T-helper 17 cell (primary cell): Measurements from ENCODE around the gene ADAMTSL1. TPM values are rescaled to one million over a fixed set of nuclear protein-coding genes. Genes with fewer than 3 reads are reported as not detected.

ENCODE experiments used
- ATAC-seq: fragments of 150-1000 bp; cut with Tn5 transposase; 2 replicates; pipeline ENCODE4 v1.10.0; 2021; ENCODE audit warnings: mild to moderate bottlenecking, moderate library complexity
- DNase-seq, 3 donors: peaks; one replicate each; pipeline versions ENCODE4 v3.0.0 to v3.0.0-alpha.2; 2020 to 2021
- H3K9me3 ChIP-seq: one replicate; pipeline ENCODE4 v1.7.0; 2013; ENCODE audit warnings: low read length, mild to moderate bottlenecking; ENCODE audit not compliant: control insufficient read depth, poor library complexity, severe bottlenecking
- H3K27ac Mint-ChIP-seq: one replicate; pipeline ENCODE4 v1.8.0; 2022; ENCODE audit warnings: mild to moderate bottlenecking, moderate library complexity, mixed read lengths
- H3K27me3 Mint-ChIP-seq: one replicate; pipeline ENCODE4 v1.8.0; 2022; ENCODE audit warnings: mixed read lengths
- H3K36me3 Mint-ChIP-seq: one replicate; pipeline ENCODE4 v1.8.0; 2022; ENCODE audit warnings: low read depth, mixed read lengths
- H3K4me1 Mint-ChIP-seq: one replicate; pipeline ENCODE4 v1.8.0; 2022; ENCODE audit warnings: mild to moderate bottlenecking, mixed read lengths
- H3K4me3 Mint-ChIP-seq: one replicate; pipeline ENCODE4 v1.8.0; 2022; ENCODE audit warnings: mild to moderate bottlenecking, moderate library complexity, mixed read lengths
- total RNA-seq, 4 donors: library from RNA in 2 of 4; stranded (reverse) in 2 of 4; gene quantifications; one replicate each; pipeline ENCODE4 v1.2.3 and lab custom pipeline; 2022 to 2026

Gene ADAMTSL1
- total RNA-seq, 2 donors from 2014 or later = not detected

DNA sequence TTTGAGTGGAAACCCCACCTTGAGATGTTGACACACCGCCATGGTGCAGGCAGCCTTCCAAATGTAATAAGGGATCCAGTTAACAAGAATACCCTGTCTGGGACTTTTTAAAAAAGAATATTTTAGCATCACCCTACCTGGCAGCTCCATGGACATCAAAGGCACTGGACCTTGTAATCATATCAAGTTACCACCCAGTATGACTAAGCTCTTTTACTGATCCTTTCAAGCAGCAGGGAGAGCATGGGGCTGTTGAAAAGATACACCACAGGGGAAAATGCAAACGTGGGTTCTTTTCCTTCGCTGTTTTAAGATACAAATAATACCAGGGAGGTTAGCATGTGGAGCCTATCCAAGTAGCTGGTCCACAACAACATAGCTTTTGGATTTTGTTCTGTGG is 347.8 kb downstream of the ADAMTSL1 start:
- DNase-seq (no peak), ATAC-seq (no peak)
- H3K9me3 ChIP-seq = no peaks in the 10 kb centered on the region
- H3K4me3 Mint-ChIP-seq = no peak overlapping the region
- H3K4me1 Mint-ChIP-seq = peaks cover 6% of the 10 kb centered on the region
- no peak overlapping the region for H3K27ac Mint-ChIP-seq
- H3K36me3 Mint-ChIP-seq = no peaks in the 10 kb centered on the region
- H3K27me3 Mint-ChIP-seq = peaks cover 12% of the 10 kb centered on the region

DNA sequence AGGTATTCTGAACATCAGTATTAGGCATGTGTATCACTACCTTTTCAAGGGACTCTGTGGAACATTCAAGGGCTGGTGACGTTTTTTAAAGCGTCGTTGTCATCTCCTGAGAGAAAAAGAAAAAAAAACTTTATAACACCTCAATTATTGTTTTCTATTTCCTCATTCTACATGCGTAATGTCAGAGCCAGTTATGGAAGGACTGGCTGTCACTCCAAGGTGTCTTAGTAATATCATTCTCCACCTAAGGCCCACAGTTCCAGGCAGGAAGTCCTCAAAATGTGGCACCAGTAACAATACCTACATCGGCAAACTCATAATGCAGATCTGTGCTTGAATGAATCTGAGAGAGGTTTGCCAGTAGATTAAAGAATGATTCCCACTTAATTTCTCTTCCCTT is 348.9 kb downstream of the ADAMTSL1 start:
- Mint-ChIP-seq H3K27ac (no peak overlapping the region), H3K4me3 (no peak overlapping the region)
- no peak for ATAC-seq

DNA sequence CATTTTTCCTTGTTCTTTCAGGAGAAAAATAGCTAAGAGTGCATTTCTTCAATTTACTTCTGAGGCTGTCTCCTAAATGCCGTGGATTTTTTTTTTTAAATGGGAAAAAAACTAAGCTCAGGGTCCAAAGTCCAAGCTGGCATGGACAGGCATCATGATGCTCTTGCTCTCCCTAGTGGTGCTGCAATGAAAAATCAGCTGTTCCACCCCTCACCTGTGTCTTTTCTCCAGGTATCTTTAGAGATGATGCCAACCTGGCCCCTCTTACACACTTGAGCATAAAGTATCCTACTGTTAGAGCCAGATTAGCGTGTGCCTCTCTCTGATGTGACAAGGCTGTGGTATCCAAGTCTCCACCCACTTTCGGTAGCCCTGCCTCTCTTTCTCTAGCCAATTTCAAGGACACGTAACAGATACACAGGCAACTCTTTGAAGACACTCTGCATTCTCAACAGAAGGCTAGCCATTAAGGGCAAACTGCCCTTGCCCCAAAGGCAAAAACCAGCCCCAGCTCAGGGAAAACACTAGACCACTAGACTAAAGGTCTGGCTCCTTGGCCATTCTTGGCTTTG is 350.2 kb downstream of the ADAMTSL1 start:
- DNase-seq (no peak), ATAC-seq (no peak)
- Mint-ChIP-seq H3K36me3 (no peaks in the 10 kb centered on the region), H3K27ac (no peak overlapping the region), H3K27me3 (peaks cover 12% of the 10 kb centered on the region), H3K4me1 (peaks cover 6% of the 10 kb centered on the region), H3K4me3 (no peak overlapping the region)
- H3K9me3 ChIP-seq = no peaks in the 10 kb centered on the region

More for the DNA sequence above, 348.9 kb downstream of the ADAMTSL1 start:
- peaks cover 12% of the 10 kb centered on the region for H3K27me3 Mint-ChIP-seq
- H3K9me3 ChIP-seq = no peaks in the 10 kb centered on the region
- H3K36me3 Mint-ChIP-seq = no peaks in the 10 kb centered on the region
- peaks cover 6% of the 10 kb centered on the region for H3K4me1 Mint-ChIP-seq
- no peak for DNase-seq

DNA sequence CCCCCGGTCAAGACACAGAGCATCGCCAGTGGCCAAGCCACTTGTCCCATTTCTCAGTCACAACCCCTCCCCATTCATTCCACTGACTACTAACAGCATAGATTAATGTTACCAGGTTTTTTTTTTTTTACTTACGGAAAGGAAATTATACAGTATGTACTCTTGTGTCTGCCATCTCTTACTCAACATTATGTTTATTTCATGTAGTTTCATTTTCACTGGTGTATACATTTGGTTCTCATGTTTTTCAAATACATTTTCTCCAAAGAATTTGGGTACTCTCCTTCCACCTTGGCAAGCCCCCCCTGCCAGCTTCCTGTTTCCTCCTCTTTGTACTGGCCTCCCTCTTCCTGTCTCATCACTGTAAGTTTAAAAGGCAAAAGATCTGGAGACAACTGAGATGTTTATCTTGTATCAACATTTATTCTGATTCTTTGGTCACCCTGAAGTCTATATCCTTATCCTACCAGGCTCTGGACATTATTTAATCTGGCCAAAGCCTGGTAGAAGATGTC is 351.8 kb downstream of the ADAMTSL1 start:
- no peak for ATAC-seq
- Mint-ChIP-seq H3K27me3 (peaks cover 15% of the 10 kb centered on the region), H3K4me3 (peak overlapping the region; percentile 60), H3K4me1 (peaks cover 6% of the 10 kb centered on the region), H3K27ac (peak overlapping the region; percentile 47), H3K36me3 (no peaks in the 10 kb centered on the region)
- H3K9me3 ChIP-seq = no peaks in the 10 kb centered on the region
- DNase-seq = no peak

DNA sequence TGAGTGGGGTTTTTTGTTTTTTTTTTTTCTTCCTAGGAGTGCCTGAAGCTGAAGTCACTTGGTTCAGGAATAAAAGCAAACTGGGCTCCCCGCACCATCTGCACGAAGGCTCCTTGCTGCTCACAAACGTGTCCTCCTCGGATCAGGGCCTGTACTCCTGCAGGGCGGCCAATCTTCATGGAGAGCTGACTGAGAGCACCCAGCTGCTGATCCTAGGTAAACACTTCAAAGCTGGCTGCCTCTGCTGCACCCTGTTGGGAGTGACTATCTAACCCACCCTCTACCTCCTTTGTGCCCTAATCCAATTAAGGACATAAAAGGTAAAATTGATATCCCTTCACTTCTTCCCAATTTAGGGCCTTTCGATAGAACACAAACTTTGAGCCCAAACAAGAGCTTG is 352.3 kb downstream of the ADAMTSL1 start:
- ATAC-seq = no peak
- H3K27ac Mint-ChIP-seq = peak overlapping the region; percentile 47

DNA sequence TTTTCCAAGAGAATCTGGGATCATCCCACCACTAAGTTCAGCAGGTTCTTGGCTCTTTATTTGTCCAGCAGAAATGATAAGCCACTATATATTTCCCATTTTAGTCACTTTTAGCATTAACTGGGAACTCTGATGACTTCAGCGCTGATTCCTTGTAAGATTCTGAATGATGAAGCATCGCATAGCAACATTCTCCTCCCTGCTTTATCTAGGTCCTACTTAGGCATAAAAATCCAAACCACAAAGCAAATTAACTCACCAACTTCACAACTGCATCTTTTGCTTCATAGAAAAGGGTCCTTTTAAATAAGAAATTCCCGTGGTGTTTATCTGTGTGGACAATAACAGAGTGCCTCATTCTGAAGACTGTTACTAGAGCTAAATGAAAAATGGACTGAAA is 355.1 kb downstream of the ADAMTSL1 start:
- peaks cover 6% of the 10 kb centered on the region for H3K27me3 Mint-ChIP-seq
- no peak for ATAC-seq
- peaks cover 6% of the 10 kb centered on the region for H3K4me1 Mint-ChIP-seq
- H3K4me3 Mint-ChIP-seq = no peak overlapping the region
- H3K36me3 Mint-ChIP-seq = no peaks in the 10 kb centered on the region
- DNase-seq = no peak
- no peaks in the 10 kb centered on the region for H3K9me3 ChIP-seq
- H3K27ac Mint-ChIP-seq = no peak overlapping the region

More for the DNA sequence above, 352.3 kb downstream of the ADAMTSL1 start:
- H3K36me3 Mint-ChIP-seq = no peaks in the 10 kb centered on the region
- no peak for DNase-seq
- no peak overlapping the region for H3K4me3 Mint-ChIP-seq
- peaks cover 6% of the 10 kb centered on the region for H3K4me1 Mint-ChIP-seq
- no peaks in the 10 kb centered on the region for H3K9me3 ChIP-seq
- H3K27me3 Mint-ChIP-seq = peaks cover 10% of the 10 kb centered on the region

DNA sequence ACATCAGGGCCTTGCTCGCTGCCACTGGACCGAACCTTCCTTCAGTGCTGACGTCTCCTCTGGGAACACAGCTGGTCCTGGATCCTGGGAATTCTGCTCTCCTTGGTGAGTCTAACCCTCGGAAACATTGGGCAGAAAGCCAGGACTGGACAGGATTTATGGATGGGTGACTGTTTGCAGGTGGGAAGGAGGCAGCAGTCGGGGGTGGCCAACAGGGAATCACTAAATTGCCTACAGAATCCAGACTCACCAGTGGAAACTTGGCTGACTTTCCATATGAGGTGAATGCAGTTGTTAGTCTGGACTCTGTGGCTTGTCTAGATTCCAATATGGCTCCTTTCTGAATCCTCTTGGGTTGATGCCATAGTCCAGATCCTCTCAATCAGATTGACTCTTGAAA is 355.9 kb downstream of the ADAMTSL1 start:
- no peaks in the 10 kb centered on the region for H3K9me3 ChIP-seq
- Mint-ChIP-seq H3K36me3 (no peaks in the 10 kb centered on the region), H3K4me1 (peaks cover 6% of the 10 kb centered on the region), H3K27ac (no peak overlapping the region), H3K4me3 (no peak overlapping the region), H3K27me3 (peaks cover 6% of the 10 kb centered on the region)
- DNase-seq (no peak), ATAC-seq (no peak)

DNA sequence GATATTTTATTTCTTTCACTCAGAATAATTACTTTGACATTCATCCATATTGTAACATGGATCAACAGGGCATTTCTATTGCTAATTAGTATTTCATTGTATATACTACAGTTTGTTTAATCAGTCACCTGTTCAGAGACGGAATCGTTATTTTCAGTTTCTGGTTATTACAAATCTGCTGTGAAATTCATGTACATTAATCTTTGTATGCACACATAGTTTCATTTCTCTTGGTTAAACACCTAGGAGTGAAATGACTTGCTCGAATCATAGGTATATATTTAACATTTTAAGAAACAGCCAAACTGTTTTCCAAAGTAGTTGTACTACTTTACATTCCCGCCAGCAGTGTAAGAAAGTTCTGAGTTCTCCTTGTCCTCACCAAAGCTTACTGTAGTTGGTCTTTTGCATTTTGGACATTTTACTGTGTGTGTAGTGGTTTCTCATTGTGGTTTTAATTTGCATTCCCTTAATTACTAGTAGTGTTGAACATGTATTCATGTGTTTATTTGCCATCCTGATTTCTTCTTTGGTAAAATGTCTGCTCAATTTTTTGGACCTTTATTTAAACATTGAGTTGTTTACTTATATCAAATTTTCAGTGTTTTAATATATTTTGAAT is 360.9 kb downstream of the ADAMTSL1 start:
- no peaks in the 10 kb centered on the region for H3K9me3 ChIP-seq
- Mint-ChIP-seq H3K36me3 (no peaks in the 10 kb centered on the region), H3K27me3 (peaks cover 9% of the 10 kb centered on the region), H3K27ac (no peak overlapping the region), H3K4me3 (no peak overlapping the region), H3K4me1 (no peaks in the 10 kb centered on the region)
- ATAC-seq = no peak
- no peak for DNase-seq

DNA sequence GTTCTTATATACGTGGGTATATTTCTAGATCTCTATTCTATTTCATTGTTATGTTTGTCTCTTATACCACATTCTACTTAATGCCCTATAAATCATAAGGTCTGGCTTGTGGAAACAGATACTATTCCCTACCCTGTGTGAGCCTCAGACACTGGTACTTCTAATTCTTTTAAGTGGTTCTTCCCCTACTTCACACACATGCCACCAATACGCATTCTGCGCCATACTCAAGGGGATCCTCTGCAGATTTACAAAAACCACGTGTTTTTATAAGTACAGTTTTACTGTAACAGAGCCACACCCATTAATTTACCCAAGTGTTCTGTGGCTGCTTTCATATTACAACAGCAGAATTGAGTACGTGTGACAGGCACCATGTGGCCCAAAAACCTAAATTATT is 363.4 kb downstream of the ADAMTSL1 start:
- Mint-ChIP-seq H3K4me1 (no peaks in the 10 kb centered on the region), H3K27me3 (peaks cover 8% of the 10 kb centered on the region), H3K27ac (no peak overlapping the region), H3K4me3 (no peak overlapping the region), H3K36me3 (no peaks in the 10 kb centered on the region)
- ATAC-seq (no peak), DNase-seq (no peak)
- no peaks in the 10 kb centered on the region for H3K9me3 ChIP-seq

DNA sequence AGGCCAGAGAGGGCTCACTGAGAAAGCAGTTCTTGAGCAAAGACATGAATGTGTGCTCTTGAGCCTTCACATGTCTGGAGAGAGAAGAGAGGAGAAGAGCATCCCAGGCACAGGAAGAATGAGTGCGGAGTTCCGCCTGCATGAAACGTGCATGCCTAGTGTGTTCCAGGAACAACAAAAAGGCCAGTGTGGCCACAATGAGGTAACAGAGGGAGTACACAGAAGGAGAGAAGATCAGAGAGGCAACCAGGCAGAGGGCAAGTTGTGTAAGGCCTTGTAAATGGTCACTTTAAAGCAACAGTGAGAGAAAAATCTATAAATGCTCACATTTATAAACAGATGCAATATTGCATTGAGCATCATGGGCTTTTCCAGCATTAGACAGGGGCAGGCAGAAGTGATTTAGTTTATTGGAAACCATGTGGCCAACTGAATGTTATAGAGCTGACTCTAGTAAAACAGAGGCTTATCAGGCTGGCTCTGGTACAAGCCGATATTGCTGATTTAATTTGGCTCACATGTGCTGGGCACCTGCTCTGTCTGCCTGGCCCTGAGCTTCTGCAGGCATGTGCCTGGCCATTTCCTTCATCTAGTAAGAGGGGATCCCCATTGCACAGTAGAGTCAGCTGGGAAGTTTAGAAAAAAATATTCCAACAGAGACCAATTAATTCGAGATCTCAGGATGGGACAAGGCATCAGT is 373.8 kb downstream of the ADAMTSL1 start:
- ATAC-seq = no peak
- peaks cover 6% of the 10 kb centered on the region for H3K27me3 Mint-ChIP-seq
- H3K4me1 Mint-ChIP-seq = no peaks in the 10 kb centered on the region

DNA sequence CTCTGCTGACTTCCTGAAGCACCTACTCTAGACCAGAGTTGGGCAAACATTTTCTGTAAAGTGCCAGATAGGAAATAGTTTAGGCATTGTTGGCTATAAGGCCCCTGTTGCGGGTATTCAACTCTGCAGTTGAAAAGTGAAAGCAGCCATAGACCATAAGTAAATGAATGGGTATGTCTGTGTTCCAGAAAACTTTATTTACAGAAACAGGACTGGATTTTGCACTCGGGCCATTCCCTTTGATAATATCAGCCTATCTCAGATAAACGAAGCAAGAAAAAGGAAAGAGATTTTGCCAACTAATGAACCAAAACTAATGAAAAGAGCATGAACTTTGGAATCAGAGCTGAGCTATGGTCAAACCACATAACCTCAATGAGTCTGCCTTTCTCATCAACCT is 374.7 kb downstream of the ADAMTSL1 start:
- peaks cover 13% of the 10 kb centered on the region for H3K27me3 Mint-ChIP-seq
- no peak for ATAC-seq

More for the DNA sequence above, 373.8 kb downstream of the ADAMTSL1 start:
- H3K27ac Mint-ChIP-seq = no peak overlapping the region
- H3K4me3 Mint-ChIP-seq = no peak overlapping the region
- no peaks in the 10 kb centered on the region for H3K36me3 Mint-ChIP-seq
- no peaks in the 10 kb centered on the region for H3K9me3 ChIP-seq
- DNase-seq = no peak

DNA sequence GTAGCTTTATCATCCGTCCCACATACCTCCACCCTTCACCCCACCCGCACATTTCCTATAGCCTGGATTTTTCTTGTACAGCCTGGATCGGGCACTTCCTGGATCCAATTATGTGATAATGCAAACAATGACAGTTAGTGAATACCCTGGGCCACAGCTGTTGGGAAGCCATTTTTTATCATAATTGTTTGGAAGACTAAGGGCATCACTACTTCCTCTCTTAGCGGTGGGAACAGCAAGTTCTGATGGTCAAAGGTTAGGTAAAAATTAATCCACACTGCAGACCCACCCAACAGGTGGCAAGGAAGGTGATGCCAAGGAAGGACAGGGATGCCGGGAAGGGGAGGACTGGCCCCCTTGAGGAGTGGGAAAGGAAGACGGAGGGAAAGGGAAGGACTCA is 375.3 kb downstream of the ADAMTSL1 start:
- no peak overlapping the region for H3K27ac Mint-ChIP-seq
- no peaks in the 10 kb centered on the region for H3K36me3 Mint-ChIP-seq
- no peak overlapping the region for H3K4me3 Mint-ChIP-seq
- peaks cover 13% of the 10 kb centered on the region for H3K27me3 Mint-ChIP-seq
- no peaks in the 10 kb centered on the region for H3K9me3 ChIP-seq
- DNase-seq (no peak), ATAC-seq (no peak)
- no peaks in the 10 kb centered on the region for H3K4me1 Mint-ChIP-seq

More for the DNA sequence above, 374.7 kb downstream of the ADAMTSL1 start:
- H3K4me1 Mint-ChIP-seq = no peaks in the 10 kb centered on the region
- H3K36me3 Mint-ChIP-seq = no peaks in the 10 kb centered on the region
- H3K27ac Mint-ChIP-seq = no peak overlapping the region
- no peak overlapping the region for H3K4me3 Mint-ChIP-seq
- no peaks in the 10 kb centered on the region for H3K9me3 ChIP-seq
- no peak for DNase-seq

DNA sequence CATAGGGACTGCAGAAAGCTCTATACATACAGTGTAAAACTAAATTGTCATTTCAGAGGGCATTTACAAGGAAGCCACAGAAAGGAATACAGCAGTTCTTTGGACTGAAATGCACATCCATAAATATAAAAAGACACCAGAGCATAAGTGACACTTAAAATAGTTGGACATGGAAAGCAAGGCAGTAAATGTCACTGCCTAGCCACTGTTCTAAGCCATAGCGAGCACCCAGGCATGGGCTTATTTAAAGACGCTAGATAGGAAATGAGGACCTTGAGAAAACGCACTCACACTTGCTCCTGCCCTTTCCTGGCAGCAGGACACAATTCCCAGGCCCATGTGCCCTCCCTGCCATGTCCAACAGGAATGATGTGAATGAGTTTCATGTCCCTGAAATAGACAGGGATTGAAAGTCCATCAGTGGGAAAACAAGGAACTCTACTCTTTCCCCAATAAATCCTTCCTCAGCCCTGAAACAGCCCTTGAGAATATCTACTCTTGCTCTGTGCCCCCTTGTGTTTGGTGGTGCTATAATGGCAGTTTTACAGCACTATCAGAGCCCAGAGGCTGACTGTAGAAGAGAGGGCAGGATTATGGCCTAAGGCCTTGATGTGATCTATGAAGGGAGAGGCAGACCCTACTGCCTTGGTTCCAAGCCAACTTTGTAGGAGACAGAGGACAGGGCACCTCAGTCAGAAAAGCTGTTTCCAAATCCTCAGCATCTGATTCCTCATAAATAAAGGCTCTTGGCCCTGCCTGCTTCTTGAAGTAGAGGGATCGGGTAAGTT is 376.1 kb downstream of the ADAMTSL1 start:
- Mint-ChIP-seq H3K4me3 (no peak overlapping the region), H3K36me3 (no peaks in the 10 kb centered on the region), H3K4me1 (no peaks in the 10 kb centered on the region), H3K27me3 (peaks cover 13% of the 10 kb centered on the region), H3K27ac (no peak overlapping the region)
- no peaks in the 10 kb centered on the region for H3K9me3 ChIP-seq
- no peak for DNase-seq
- ATAC-seq = no peak
